Adipocyte (in vitro differentiated cells): ENCODE data around the gene DPP4.
A peak's percentile ranks its signal among the peaks of the same experiment; 100 is the strongest.
"Not testable (repeated sequence)": the region's sequence is repeated elsewhere in the genome, so short reads cannot be mapped to it uniquely, and the experiment has no call there.

Experiments
- DNase-seq: peaks from one replicate; pipeline ENCODE4 v3.0.0-alpha.2; 2015; ENCODE audit warnings: low read depth
- H3K27me3 ChIP-seq: replicated peaks from 2 replicates; pipeline ENCODE4 v1.7.0; 2013; ENCODE audit warnings: mild to moderate bottlenecking, low read length, moderate library complexity; ENCODE audit not compliant: control insufficient read depth, insufficient read depth
- H3K36me3 ChIP-seq: 2 replicates; pipeline ENCODE4 v1.7.0; 2013; ENCODE audit warnings: low read length, mild to moderate bottlenecking, moderate library complexity; ENCODE audit not compliant: control insufficient read depth, insufficient read depth, severe bottlenecking
- H3K4me1 ChIP-seq: 2 replicates; pipeline ENCODE4 v1.7.0; 2013; ENCODE audit warnings: mild to moderate bottlenecking, low read length, moderate library complexity; ENCODE audit not compliant: control insufficient read depth, insufficient read depth
- H3K4me3 ChIP-seq: 2 replicates; pipeline ENCODE4 v1.7.0; 2013; ENCODE audit warnings: mild to moderate bottlenecking, low read length, moderate library complexity
- H3K9ac ChIP-seq: 2 replicates; pipeline ENCODE4 v1.7.0; 2013; ENCODE audit warnings: mild to moderate bottlenecking, low read length, moderate library complexity
- H3K9me3 ChIP-seq: 2 replicates; pipeline ENCODE4 v1.7.0; 2013; ENCODE audit warnings: mild to moderate bottlenecking, low read length, moderate library complexity; ENCODE audit not compliant: control insufficient read depth

DPP4 gene

GRCh38 chr2:161983331-161983651, 90.7 kb downstream of the DPP4 start:
- no peaks in the 10 kb centered on the region for H3K9me3 ChIP-seq
- no peak overlapping the region for H3K4me3 ChIP-seq
- no peaks in the 10 kb centered on the region for H3K36me3 ChIP-seq
- H3K4me1 ChIP-seq, result no peaks in the 10 kb centered on the region
- no peak for DNase-seq
- no peaks in the 10 kb centered on the region for H3K27me3 ChIP-seq
- no peak overlapping the region for H3K9ac ChIP-seq

GRCh38 chr2:161982548-161983330, 91.3 kb downstream of the DPP4 start:
- Histone ChIP-seq H3K36me3 (no peaks in the 10 kb centered on the region), H3K4me3 (no peak overlapping the region), H3K4me1 (no peaks in the 10 kb centered on the region), H3K9ac (no peak overlapping the region), H3K27me3 (no peaks in the 10 kb centered on the region), H3K9me3 (no peaks in the 10 kb centered on the region)
- DNase-seq, result no peak

GRCh38 chr2:161981679-161982250, 92.2 kb downstream of the DPP4 start:
- H3K36me3 ChIP-seq, result no peaks in the 10 kb centered on the region
- H3K27me3 ChIP-seq, result no peaks in the 10 kb centered on the region
- H3K4me1 ChIP-seq, result no peaks in the 10 kb centered on the region
- H3K9me3 ChIP-seq, result no peaks in the 10 kb centered on the region
- DNase-seq, result no peak
- H3K9ac ChIP-seq, result no peak overlapping the region
- no peak overlapping the region for H3K4me3 ChIP-seq

GRCh38 chr2:161980976-161981375, 93.0 kb downstream of the DPP4 start:
- Histone ChIP-seq H3K9ac (no peak overlapping the region), H3K4me3 (no peak overlapping the region), H3K36me3 (no peaks in the 10 kb centered on the region), H3K4me1 (no peaks in the 10 kb centered on the region), H3K27me3 (no peaks in the 10 kb centered on the region), H3K9me3 (no peaks in the 10 kb centered on the region)
- DNase-seq, result no peak

- no peaks in the 10 kb centered on the region for H3K27me3 ChIP-seq
- no peaks in the 10 kb centered on the region for H3K9me3 ChIP-seq
- no peak for DNase-seq
- no peaks in the 10 kb centered on the region for H3K36me3 ChIP-seq
- no peaks in the 10 kb centered on the region for H3K4me1 ChIP-seq
- H3K4me3 ChIP-seq, result no peak overlapping the region
- no peak overlapping the region for H3K9ac ChIP-seq
Measured at GRCh38 chr2:161979490-161979889, 94.5 kb downstream of the DPP4 start.

- DNase-seq, H3K9me3 ChIP-seq, H3K4me1 ChIP-seq, H3K9ac ChIP-seq, H3K4me3 ChIP-seq, H3K36me3 ChIP-seq, H3K27me3 ChIP-seq: not testable (repeated sequence)
Measured at GRCh38 chr2:161977926-161978325, 96.1 kb downstream of the DPP4 start.

- Histone ChIP-seq H3K27me3 (no peaks in the 10 kb centered on the region), H3K4me1 (no peaks in the 10 kb centered on the region), H3K9ac (no peak overlapping the region), H3K4me3 (no peak overlapping the region), H3K9me3 (no peaks in the 10 kb centered on the region), H3K36me3 (no peaks in the 10 kb centered on the region)
- DNase-seq, result peak; percentile 10
Measured at GRCh38 chr2:161976917-161977316, 97.1 kb downstream of the DPP4 start.

GRCh38 chr2:161976295-161976694, 97.7 kb downstream of the DPP4 start:
- Histone ChIP-seq H3K27me3 (no peaks in the 10 kb centered on the region), H3K9ac (no peak overlapping the region), H3K9me3 (no peaks in the 10 kb centered on the region), H3K36me3 (no peaks in the 10 kb centered on the region), H3K4me3 (no peak overlapping the region), H3K4me1 (no peaks in the 10 kb centered on the region)
- no peak for DNase-seq

GRCh38 chr2:161975813-161976160, 98.2 kb downstream of the DPP4 start:
- H3K4me1 ChIP-seq, result no peaks in the 10 kb centered on the region
- no peaks in the 10 kb centered on the region for H3K9me3 ChIP-seq
- H3K9ac ChIP-seq, result no peak overlapping the region
- no peaks in the 10 kb centered on the region for H3K27me3 ChIP-seq
- no peak overlapping the region for H3K4me3 ChIP-seq
- H3K36me3 ChIP-seq, result no peaks in the 10 kb centered on the region
- DNase-seq, result no peak

- no peak for DNase-seq
Measured at GRCh38 chr2:161975062-161975812, 98.8 kb downstream of the DPP4 start.

GRCh38 chr2:161974461-161974860, 99.6 kb downstream of the DPP4 start:
- no peak for DNase-seq
- H3K4me1 ChIP-seq, result no peaks in the 10 kb centered on the region
- no peaks in the 10 kb centered on the region for H3K27me3 ChIP-seq
- H3K9ac ChIP-seq, result no peak overlapping the region
- no peaks in the 10 kb centered on the region for H3K36me3 ChIP-seq
- no peak overlapping the region for H3K4me3 ChIP-seq
- H3K9me3 ChIP-seq, result no peaks in the 10 kb centered on the region

More at GRCh38 chr2:161975062-161975812, 98.8 kb downstream of the DPP4 start:
- Histone ChIP-seq H3K36me3 (no peaks in the 10 kb centered on the region), H3K4me3 (no peak overlapping the region), H3K4me1 (no peaks in the 10 kb centered on the region), H3K9ac (no peak overlapping the region), H3K27me3 (no peaks in the 10 kb centered on the region), H3K9me3 (no peaks in the 10 kb centered on the region)
